GM19372 (cell line): ENCODE data around the gene SLF2.

Experiments
- ATAC-seq: cut with Tn5 transposase; IDR thresholded peaks from one replicate; pipeline ENCODE4 v1.9.1; 2021; ENCODE audit warnings: mild to moderate bottlenecking, low read depth, moderate library complexity; ENCODE audit not compliant: unreplicated experiment

SLF2 gene

GRCh38 chr10:100912605-100913469 lies at the start of gene SLF2:
Gene SLF2, plus strand, starts transcription at chr10:100912963. Its CDS starts 148 bp downstream, at chr10:100913111.
- peak; percentile 92 for ATAC-seq

- no peak for ATAC-seq
Observed at GRCh38 chr10:100863433-100863832, 49.3 kb upstream of the SLF2 start.

GRCh38 chr10:100864036-100864885 lies 48.5 kb upstream of the SLF2 start:
- ATAC-seq: no peak

GRCh38 chr10:100864978-100865377 lies 47.8 kb upstream of the SLF2 start:
- ATAC-seq: no peak

GRCh38 chr10:100866010-100866409 lies 46.8 kb upstream of the SLF2 start:
- ATAC-seq: no peak

- no peak for ATAC-seq
Observed at GRCh38 chr10:100866575-100867098, 46.1 kb upstream of the SLF2 start.

- no peak for ATAC-seq
Observed at GRCh38 chr10:100867261-100867963, 45.4 kb upstream of the SLF2 start.

GRCh38 chr10:100868382-100868781 lies 44.4 kb upstream of the SLF2 start:
- ATAC-seq: no peak

- no peak for ATAC-seq
Observed at GRCh38 chr10:100869399-100869798, 43.4 kb upstream of the SLF2 start.

- no peak for ATAC-seq
Observed at GRCh38 chr10:100872034-100872791, 40.5 kb upstream of the SLF2 start.

- ATAC-seq: no peak
Observed at GRCh38 chr10:100873146-100873826, 39.5 kb upstream of the SLF2 start.

- no peak for ATAC-seq
Observed at GRCh38 chr10:100873827-100874326, 38.9 kb upstream of the SLF2 start.

GRCh38 chr10:100874702-100875483 lies 37.9 kb upstream of the SLF2 start:
- no peak for ATAC-seq

GRCh38 chr10:100875484-100876166 lies 37.1 kb upstream of the SLF2 start:
- no peak for ATAC-seq

GRCh38 chr10:100876585-100877460 lies 35.9 kb upstream of the SLF2 start:
- ATAC-seq: no peak

- no peak for ATAC-seq
Observed at GRCh38 chr10:100877461-100877850, 35.3 kb upstream of the SLF2 start.
